ENCODE measurements around the gene GNB4.

Gene GNB4

GRCh38 chr3:179438841-179439240, 12.4 kb downstream of the GNB4 start:
- DNase-seq (ENCODE audit: low read depth in 2 of 3, low spot score in 1 of 3), result no peak

GRCh38 chr3:179436517-179436916, 14.8 kb downstream of the GNB4 start:
- DNase-seq (ENCODE audit: low read depth in 2 of 3, low spot score in 1 of 3), result no peak

GRCh38 chr3:179432451-179432850, 18.8 kb downstream of the GNB4 start:
- no peak for DNase-seq (ENCODE audit: low read depth in 2 of 3, low spot score in 1 of 3)

GRCh38 chr3:179432021-179432420, 19.2 kb downstream of the GNB4 start:
- no peak for DNase-seq (ENCODE audit: low read depth in 2 of 3, low spot score in 1 of 3)

- DNase-seq (ENCODE audit: low read depth in 2 of 3, low spot score in 1 of 3), result no peak
Measured at GRCh38 chr3:179430277-179430870, 20.9 kb downstream of the GNB4 start.

- DNase-seq (ENCODE audit: low read depth in 2 of 3, low spot score in 1 of 3), result no peak
Measured at GRCh38 chr3:179428876-179429548, 22.3 kb downstream of the GNB4 start.

GRCh38 chr3:179425075-179425474, 26.2 kb downstream of the GNB4 start:
- DNase-seq (ENCODE audit: low read depth in 2 of 3, low spot score in 1 of 3), result no peak

- no peak for DNase-seq (ENCODE audit: low read depth in 2 of 3, low spot score in 1 of 3)
Measured at GRCh38 chr3:179421500-179421899, 29.8 kb downstream of the GNB4 start.

- DNase-seq (ENCODE audit: low read depth in 2 of 3, low spot score in 1 of 3), result no peak
Measured at GRCh38 chr3:179418610-179419009, 32.7 kb downstream of the GNB4 start.

- no peak for DNase-seq (ENCODE audit: low read depth in 2 of 3, low spot score in 1 of 3)
Measured at GRCh38 chr3:179416681-179417080, 34.6 kb downstream of the GNB4 start.

- DNase-seq (ENCODE audit: low read depth in 2 of 3, low spot score in 1 of 3), result no peak
Measured at GRCh38 chr3:179415377-179415776, 35.9 kb downstream of the GNB4 start.

- DNase-seq (ENCODE audit: low read depth in 2 of 3, low spot score in 1 of 3), result no peak
Measured at GRCh38 chr3:179414804-179415203, 36.5 kb downstream of the GNB4 start.

GRCh38 chr3:179410999-179411398, 40.3 kb downstream of the GNB4 start:
- DNase-seq (ENCODE audit: low read depth in 2 of 3, low spot score in 1 of 3), result no peak

GRCh38 chr3:179410331-179410730, 40.9 kb downstream of the GNB4 start:
- DNase-seq (ENCODE audit: low read depth in 2 of 3, low spot score in 1 of 3), result no peak

GRCh38 chr3:179404307-179404706, 47.0 kb downstream of the GNB4 start:
- DNase-seq (ENCODE audit: low read depth in 2 of 3, low spot score in 1 of 3), result no peak

- no peak for DNase-seq (ENCODE audit: low read depth in 2 of 3, low spot score in 1 of 3)
Measured at GRCh38 chr3:179402963-179403362, 48.3 kb downstream of the GNB4 start.

GRCh38 chr3:179401561-179401960, 49.7 kb downstream of the GNB4 start:
- DNase-seq (ENCODE audit: low read depth in 2 of 3, low spot score in 1 of 3), result no peak

- DNase-seq (ENCODE audit: low read depth in 2 of 3, low spot score in 1 of 3), result no peak
Measured at GRCh38 chr3:179398574-179399231, 52.6 kb downstream of the GNB4 start.

- no peak for DNase-seq (ENCODE audit: low read depth in 2 of 3, low spot score in 1 of 3)
Measured at GRCh38 chr3:179391906-179392305, 59.4 kb downstream of the GNB4 start.

- DNase-seq (ENCODE audit: low read depth in 2 of 3, low spot score in 1 of 3), result no peak
Measured at GRCh38 chr3:179376474-179376873, 74.8 kb downstream of the GNB4 start.

GRCh38 chr3:179375091-179375999, 75.9 kb downstream of the GNB4 start:
- no peak for DNase-seq (ENCODE audit: low read depth in 2 of 3, low spot score in 1 of 3)

- no peak for DNase-seq (ENCODE audit: low read depth in 2 of 3, low spot score in 1 of 3)
Measured at GRCh38 chr3:179373938-179374337, 77.3 kb downstream of the GNB4 start.
